ENCODE results near the gene PLCH1.

Gene PLCH1

DNA sequence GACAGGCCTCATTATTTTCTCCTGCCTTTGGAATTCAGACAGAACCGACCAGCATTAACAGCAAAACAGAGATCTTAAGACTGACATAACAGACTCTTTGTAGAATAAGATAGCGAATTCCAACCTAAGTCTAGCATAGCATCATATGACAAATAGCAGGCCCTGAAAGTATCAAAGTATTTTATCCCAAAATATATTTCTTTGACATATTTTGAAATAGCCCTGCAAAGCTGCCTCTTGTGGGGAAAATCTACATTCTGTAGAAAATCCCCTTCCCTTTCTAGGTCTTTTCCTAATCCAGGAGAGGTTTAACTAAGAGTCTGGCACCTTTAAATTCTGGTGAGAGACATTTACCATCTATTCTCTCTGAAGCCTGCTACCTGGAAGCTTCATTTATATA is 417.0 kb downstream of the PLCH1 start:
- DNase-seq = no peak

DNA sequence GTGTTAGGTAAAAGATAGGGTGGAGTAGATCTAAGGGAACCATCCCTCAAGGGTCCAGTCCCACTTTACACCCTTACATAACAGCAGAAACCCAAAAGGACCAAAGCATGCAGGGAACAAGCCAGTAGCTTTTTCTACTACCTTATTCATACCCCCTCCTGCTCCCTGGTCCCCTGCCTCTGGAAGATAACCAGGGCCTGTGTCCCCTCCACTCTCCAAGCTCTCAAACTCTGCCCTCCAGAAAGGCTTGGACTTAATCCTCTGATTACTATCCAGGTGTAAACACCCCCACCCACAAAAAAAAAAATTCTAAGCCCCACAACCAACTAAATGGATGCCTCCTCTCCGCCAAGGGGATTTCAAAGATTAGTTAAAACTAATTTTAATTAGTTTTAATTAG is 417.4 kb downstream of the PLCH1 start:
- DNase-seq = no peak

DNA sequence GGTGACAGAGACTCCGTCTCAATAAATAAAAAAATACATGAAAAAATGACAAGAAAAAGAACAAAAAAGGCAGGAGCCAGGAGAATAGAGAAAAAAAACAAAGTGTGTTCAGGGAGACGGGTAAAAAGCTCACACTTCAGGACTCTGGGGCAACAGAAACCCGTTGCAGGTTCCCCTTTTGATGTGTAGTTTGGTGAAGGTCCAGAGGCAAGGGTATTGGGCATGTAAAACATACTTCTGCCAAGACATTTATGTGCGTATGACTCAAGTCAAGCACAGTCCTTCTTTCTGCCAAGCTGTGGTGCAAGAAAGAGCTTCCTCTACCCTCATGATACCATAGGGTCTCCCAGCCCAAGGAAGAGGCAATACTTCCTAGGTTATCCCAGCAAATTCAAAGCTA is 418.0 kb downstream of the PLCH1 start:
- no peak for DNase-seq

DNA sequence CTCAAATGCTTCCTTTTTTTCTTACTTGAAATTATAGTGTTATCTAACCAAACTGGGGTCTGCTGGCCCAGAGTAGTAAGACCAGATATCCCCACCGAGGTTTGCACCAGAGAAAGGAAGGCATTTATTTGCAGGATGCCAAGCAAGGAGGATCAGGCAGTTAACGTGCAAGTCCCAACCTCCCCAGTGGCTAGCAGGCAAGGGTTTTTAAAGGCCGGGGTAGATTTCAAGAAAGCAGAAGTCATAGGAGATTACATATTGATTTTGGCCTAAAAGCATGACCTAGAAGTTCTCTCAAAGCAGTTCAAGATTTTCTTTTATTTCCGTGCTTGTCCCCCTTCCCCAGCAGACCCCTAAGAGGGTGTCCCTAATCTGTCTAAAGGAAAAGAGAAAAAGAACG is 418.6 kb downstream of the PLCH1 start:
- DNase-seq = no peak
